H7 (cell line): Measurements from ENCODE around the gene AGAP9. TPM values are rescaled to one million over a fixed set of nuclear protein-coding genes. Genes with fewer than 3 reads are reported as not detected.
"Not testable (repeated sequence)": the region's sequence is repeated elsewhere in the genome, so short reads cannot be mapped to it uniquely, and the experiment has no call there.

ENCODE experiments used
- DNase-seq: peaks from one replicate; pipeline ENCODE4 v3.0.0; 2012
- H3K27me3 ChIP-seq: 2 replicates; pipeline ENCODE4 v1.6.0; 2011; ENCODE audit warnings: mild to moderate bottlenecking, low read length; ENCODE audit not compliant: control insufficient read depth, insufficient read depth
- H3K36me3 ChIP-seq: replicated peaks from 2 replicates; pipeline ENCODE4 v1.5.1; 2011; ENCODE audit warnings: low read length; ENCODE audit not compliant: control insufficient read depth, insufficient read depth
- H3K4me3 ChIP-seq: 2 replicates; pipeline ENCODE4 v1.5.1; 2011; ENCODE audit warnings: low read depth, mild to moderate bottlenecking, control low read depth, low read length, moderate library complexity; ENCODE audit not compliant: insufficient read depth
- total RNA-seq: library from RNA; depleted of rRNA; stranded (reverse); fragments of >200 nt; shearing (Covaris generic); gene quantifications from 2 replicates; pipeline ENCODE4 v1.2.3, GENCODE V29; 2014; rRNA removed

The AGAP9 gene
- 3.3 and 5.3 TPM in 2 replicates for total RNA-seq

- not testable (repeated sequence) for H3K36me3 ChIP-seq, H3K27me3 ChIP-seq, DNase-seq, H3K4me3 ChIP-seq
Measured at GRCh38 chr10:47523475-47523874, at the start of gene AGAP9. Gene AGAP9 (minus strand): TSS chr10:47523638. CDS start chr10:47523526, 112 bp downstream.

- H3K27me3 ChIP-seq, result not testable (repeated sequence)
Measured at GRCh38 chr10:47571138-47571912, 47.9 kb upstream of the AGAP9 start.

GRCh38 chr10:47566757-47567156 lies 43.3 kb upstream of the AGAP9 start:
- H3K36me3 ChIP-seq, H3K27me3 ChIP-seq, DNase-seq, H3K4me3 ChIP-seq: not testable (repeated sequence)

More at GRCh38 chr10:47571138-47571912, 47.9 kb upstream of the AGAP9 start:
- not testable (repeated sequence) for DNase-seq, H3K4me3 ChIP-seq, H3K36me3 ChIP-seq

- not testable (repeated sequence) for H3K36me3 ChIP-seq, H3K4me3 ChIP-seq, H3K27me3 ChIP-seq
- DNase-seq, result peak; percentile 0
Measured at GRCh38 chr10:47566108-47566699, 42.8 kb upstream of the AGAP9 start.

GRCh38 chr10:47565517-47565920 lies 42.1 kb upstream of the AGAP9 start:
- H3K4me3 ChIP-seq, H3K27me3 ChIP-seq, DNase-seq: not testable (repeated sequence)

GRCh38 chr10:47564953-47565352 lies 41.5 kb upstream of the AGAP9 start:
- not testable (repeated sequence) for H3K4me3 ChIP-seq, H3K27me3 ChIP-seq, H3K36me3 ChIP-seq, DNase-seq

More at GRCh38 chr10:47565517-47565920, 42.1 kb upstream of the AGAP9 start:
- H3K36me3 ChIP-seq, result not testable (repeated sequence)

GRCh38 chr10:47564318-47564717 lies 40.9 kb upstream of the AGAP9 start:
- H3K27me3 ChIP-seq, H3K36me3 ChIP-seq, DNase-seq, H3K4me3 ChIP-seq: not testable (repeated sequence)

GRCh38 chr10:47560452-47560851 lies 37.0 kb upstream of the AGAP9 start:
- H3K36me3 ChIP-seq, H3K4me3 ChIP-seq, DNase-seq, H3K27me3 ChIP-seq: not testable (repeated sequence)

- not testable (repeated sequence) for DNase-seq, H3K27me3 ChIP-seq, H3K4me3 ChIP-seq, H3K36me3 ChIP-seq
Measured at GRCh38 chr10:47559718-47560308, 36.4 kb upstream of the AGAP9 start.

GRCh38 chr10:47558109-47558508 lies 34.7 kb upstream of the AGAP9 start:
- DNase-seq, H3K27me3 ChIP-seq, H3K4me3 ChIP-seq, H3K36me3 ChIP-seq: not testable (repeated sequence)

GRCh38 chr10:47557616-47558015 lies 34.2 kb upstream of the AGAP9 start:
- DNase-seq, H3K4me3 ChIP-seq, H3K27me3 ChIP-seq, H3K36me3 ChIP-seq: not testable (repeated sequence)

GRCh38 chr10:47555334-47555733 lies 31.9 kb upstream of the AGAP9 start:
- not testable (repeated sequence) for H3K27me3 ChIP-seq, DNase-seq, H3K36me3 ChIP-seq, H3K4me3 ChIP-seq

GRCh38 chr10:47554552-47554951 lies 31.1 kb upstream of the AGAP9 start:
- not testable (repeated sequence) for DNase-seq, H3K4me3 ChIP-seq, H3K36me3 ChIP-seq, H3K27me3 ChIP-seq

- not testable (repeated sequence) for DNase-seq, H3K27me3 ChIP-seq, H3K36me3 ChIP-seq
- peak overlapping the region; percentile 38 for H3K4me3 ChIP-seq
Measured at GRCh38 chr10:47553860-47554247, 30.4 kb upstream of the AGAP9 start.
